ENCODE data around the gene MIR17HG. TPM values are rescaled to one million over a fixed set of nuclear protein-coding genes. Genes with fewer than 3 reads are reported as not detected.

The MIR17HG gene
- total RNA-seq, 6 experiments from 2014 or later = 0.40 to 1.1 (median 0.90) TPM

GRCh38 chr13:91346850-91347201, 661 bp upstream of the MIR17HG start:
- H3K4me3 Mint-ChIP-seq = peak overlapping the region; percentile 89
- no peak for TF ChIP-seq CTCF (IDR thresholded peaks at IDR 0.05)
- H3K27ac Mint-ChIP-seq = peak overlapping the region; percentile 63
- H3K27me3 Mint-ChIP-seq (ENCODE audit: insufficient read depth) = peaks cover 7% of the 10 kb centered on the region
- peaks cover 16% of the 10 kb centered on the region; the same call in 1 of the 2 replicates for H3K36me3 Mint-ChIP-seq (ENCODE audit: low read depth)
- no peak for DNase-seq
- peaks cover 28% of the 10 kb centered on the region for H3K4me1 Mint-ChIP-seq (ENCODE audit: low read depth)
- no peaks in the 10 kb centered on the region for H3K9me3 Mint-ChIP-seq

GRCh38 chr13:91347996-91348905, 764 bp downstream of the MIR17HG start:
- TF ChIP-seq CTCF (IDR thresholded peaks at IDR 0.05) = peak; percentile 17; the same call in 1 of the 2 replicates
- peaks cover 19% of the 10 kb centered on the region for H3K36me3 Mint-ChIP-seq (ENCODE audit: low read depth)
- peaks cover 7% of the 10 kb centered on the region for H3K27me3 Mint-ChIP-seq (ENCODE audit: insufficient read depth)
- H3K9me3 Mint-ChIP-seq = no peaks in the 10 kb centered on the region
- peaks cover 31% of the 10 kb centered on the region for H3K4me1 Mint-ChIP-seq (ENCODE audit: low read depth)
- peak; percentile 28 for DNase-seq
- H3K4me3 Mint-ChIP-seq = 0 out of 2 replicates have a peak overlapping the region, but pooled peaks have one; percentile 89
- H3K27ac Mint-ChIP-seq = no peak overlapping the region

GRCh38 chr13:91348906-91349435, 1.5 kb downstream of the MIR17HG start:
- Mint-ChIP-seq H3K27ac (peak overlapping the region; percentile 95), H3K4me1 (ENCODE audit: low read depth) (peaks cover 31% of the 10 kb centered on the region), H3K4me3 (peak overlapping the region; percentile 99), H3K27me3 (ENCODE audit: insufficient read depth) (peaks cover 7% of the 10 kb centered on the region), H3K36me3 (ENCODE audit: low read depth) (peaks cover 25% of the 10 kb centered on the region), H3K9me3 (no peaks in the 10 kb centered on the region)
- peak; percentile 90 for TF ChIP-seq CTCF (IDR thresholded peaks at IDR 0.05)
- DNase-seq = peak; percentile 75

- Mint-ChIP-seq H3K9me3 (no peaks in the 10 kb centered on the region), H3K36me3 (ENCODE audit: low read depth) (peaks cover 37% of the 10 kb centered on the region), H3K27ac (no peak overlapping the region), H3K4me1 (ENCODE audit: low read depth) (peaks cover 31% of the 10 kb centered on the region), H3K27me3 (ENCODE audit: insufficient read depth) (peaks cover 3% of the 10 kb centered on the region), H3K4me3 (peak overlapping the region; percentile 99)
- no peak for TF ChIP-seq CTCF (IDR thresholded peaks at IDR 0.05)
- no peak for DNase-seq
Measured at GRCh38 chr13:91349992-91350911, 2.8 kb downstream of the MIR17HG start.

GRCh38 chr13:91351123-91351522, 3.6 kb downstream of the MIR17HG start:
- no peak for DNase-seq
- Mint-ChIP-seq H3K4me1 (ENCODE audit: low read depth) (peaks cover 31% of the 10 kb centered on the region), H3K36me3 (ENCODE audit: low read depth) (peaks cover 42% of the 10 kb centered on the region), H3K27me3 (ENCODE audit: insufficient read depth) (peaks cover 3% of the 10 kb centered on the region), H3K4me3 (peak overlapping the region; percentile 99), H3K9me3 (no peaks in the 10 kb centered on the region), H3K27ac (no peak overlapping the region)
- TF ChIP-seq CTCF (IDR thresholded peaks at IDR 0.05) = no peak
